ENCODE results near the gene ERC2. TPM values are rescaled to one million over a fixed set of nuclear protein-coding genes. Genes with fewer than 3 reads are reported as not detected.

ERC2 gene
- total and polyA plus RNA-seq, 9 donors = 0.52 to 2.0 (median 0.82) TPM

- H3K27me3 ChIP-seq (ENCODE audit: control insufficient read depth, insufficient read depth, low read length) = peaks cover 2% of the 10 kb centered on the region
- no peak overlapping the region for H3K4me3 ChIP-seq (ENCODE audit: low read length)
- WGBS (ENCODE audit: insufficient coverage) = no CpG with 5 or more reads among the region's 2 CpGs
- no peak overlapping the region for H3K27ac ChIP-seq (ENCODE audit: low read length)
- no peaks in the 10 kb centered on the region for H3K36me3 ChIP-seq (ENCODE audit: control insufficient read depth, insufficient read depth, low read length)
- H3K4me1 ChIP-seq (ENCODE audit: control insufficient read depth, insufficient read depth, low read length) = no peaks in the 10 kb centered on the region
- no peak for DNase-seq
- no peaks in the 10 kb centered on the region for H3K9me3 ChIP-seq (replicated peaks; ENCODE audit: control insufficient read depth, low read depth, low read length)
Measured at GRCh38 chr3:55891106-55891505, 577.2 kb downstream of the ERC2 start.

DNA sequence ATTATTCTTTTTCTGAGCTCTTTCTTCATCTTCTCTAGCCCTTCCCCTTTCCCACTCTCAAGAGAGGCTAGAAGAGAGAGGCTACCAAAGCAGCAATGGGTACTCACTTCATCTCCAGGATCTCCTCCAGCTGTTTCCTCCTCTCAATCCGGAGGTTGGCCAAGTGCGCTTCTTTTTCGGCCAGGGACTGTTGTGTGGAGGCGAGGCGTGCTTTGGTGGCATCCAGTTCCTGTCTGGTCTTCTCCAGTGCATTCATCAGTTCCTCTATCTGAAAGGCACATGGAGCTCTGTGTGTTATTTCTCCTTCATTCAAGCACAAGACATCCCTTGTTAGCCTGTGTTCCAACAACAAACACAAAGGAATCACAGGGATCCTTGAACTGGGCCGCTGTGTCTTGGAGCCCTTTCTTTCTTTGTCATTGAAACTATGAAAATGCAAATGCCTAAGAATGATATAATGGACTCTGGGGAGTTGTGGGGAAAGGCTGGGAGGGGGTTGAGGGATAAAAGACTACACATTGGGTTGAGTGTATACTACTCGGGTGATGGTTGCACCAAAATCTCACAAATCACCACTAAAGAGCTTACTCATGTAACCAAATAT lies 579.9 kb downstream of the ERC2 start:
- DNase-seq = no peak
- Histone ChIP-seq H3K27me3 (ENCODE audit: control insufficient read depth, insufficient read depth, low read length) (no peaks in the 10 kb centered on the region), H3K4me3 (ENCODE audit: low read length) (no peak overlapping the region), H3K36me3 (ENCODE audit: control insufficient read depth, insufficient read depth, low read length) (no peaks in the 10 kb centered on the region), H3K4me1 (ENCODE audit: control insufficient read depth, insufficient read depth, low read length) (no peaks in the 10 kb centered on the region), H3K9me3 (replicated peaks; ENCODE audit: control insufficient read depth, low read depth, low read length) (no peaks in the 10 kb centered on the region), H3K27ac (ENCODE audit: low read length) (no peak overlapping the region)
- no CpG with 5 or more reads among the region's 7 CpGs for WGBS (ENCODE audit: insufficient coverage)

GRCh38 chr3:55885721-55886120 lies 582.5 kb downstream of the ERC2 start:
- WGBS (ENCODE audit: insufficient coverage) = no CpG with 5 or more reads among the region's 1 CpG
- H3K4me3 ChIP-seq (ENCODE audit: low read length) = no peak overlapping the region
- H3K4me1 ChIP-seq (ENCODE audit: control insufficient read depth, insufficient read depth, low read length) = no peaks in the 10 kb centered on the region

DNA sequence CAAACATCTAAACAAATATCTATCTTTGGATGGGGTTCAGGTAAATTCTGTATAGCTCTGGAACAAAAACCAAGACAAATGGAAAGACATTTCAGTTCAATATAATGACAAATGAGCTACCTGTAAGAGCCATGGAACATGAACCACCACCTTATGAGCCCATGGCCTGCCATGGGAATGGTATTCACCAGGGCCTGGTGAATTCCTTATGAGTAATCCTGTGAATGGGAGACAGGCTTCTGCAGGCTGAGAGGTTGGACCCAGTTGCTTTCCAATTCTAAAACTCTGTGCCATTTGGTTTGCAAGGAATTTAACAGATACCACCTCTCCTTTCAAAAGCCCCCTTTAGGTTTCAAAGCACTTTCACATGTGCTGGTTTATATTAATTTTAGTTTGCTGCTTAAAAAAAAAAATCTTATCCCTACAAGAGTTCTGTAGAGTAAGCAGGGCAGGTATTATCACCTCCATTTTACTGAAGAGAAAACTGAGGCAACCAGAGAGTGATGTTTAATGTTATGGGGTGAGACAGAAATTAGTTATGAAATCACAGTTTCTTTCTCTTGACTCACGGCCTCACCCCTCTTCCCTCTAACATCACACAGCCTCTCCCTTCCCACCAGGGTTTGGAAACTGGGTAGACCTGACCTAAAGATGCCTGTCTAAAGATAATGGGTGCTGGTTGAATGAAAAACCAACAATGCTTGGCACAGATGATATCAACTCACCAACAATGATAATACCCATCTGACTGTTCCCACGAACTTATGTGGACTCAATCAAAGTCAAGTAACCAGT lies 583.6 kb downstream of the ERC2 start:
- no peak for DNase-seq
- no peaks in the 10 kb centered on the region for H3K4me1 ChIP-seq (ENCODE audit: control insufficient read depth, insufficient read depth, low read length)
- no peaks in the 10 kb centered on the region for H3K9me3 ChIP-seq (replicated peaks; ENCODE audit: control insufficient read depth, low read depth, low read length)
- WGBS (ENCODE audit: insufficient coverage) = no CpG with 5 or more reads among the region's 2 CpGs
- no peaks in the 10 kb centered on the region for H3K27me3 ChIP-seq (ENCODE audit: control insufficient read depth, insufficient read depth, low read length)
- no peaks in the 10 kb centered on the region for H3K36me3 ChIP-seq (ENCODE audit: control insufficient read depth, insufficient read depth, low read length)
- no peak overlapping the region for H3K4me3 ChIP-seq (ENCODE audit: low read length)
- no peak overlapping the region for H3K27ac ChIP-seq (ENCODE audit: low read length)

More at GRCh38 chr3:55885721-55886120, 582.5 kb downstream of the ERC2 start:
- H3K27ac ChIP-seq (ENCODE audit: low read length) = no peak overlapping the region
- H3K9me3 ChIP-seq (replicated peaks; ENCODE audit: control insufficient read depth, low read depth, low read length) = no peaks in the 10 kb centered on the region
- no peak for DNase-seq
- H3K36me3 ChIP-seq (ENCODE audit: control insufficient read depth, insufficient read depth, low read length) = no peaks in the 10 kb centered on the region
- H3K27me3 ChIP-seq (ENCODE audit: control insufficient read depth, insufficient read depth, low read length) = no peaks in the 10 kb centered on the region

GRCh38 chr3:55884066-55884465 lies 584.2 kb downstream of the ERC2 start:
- Histone ChIP-seq H3K4me1 (ENCODE audit: control insufficient read depth, insufficient read depth, low read length) (no peaks in the 10 kb centered on the region), H3K27ac (ENCODE audit: low read length) (no peak overlapping the region), H3K9me3 (replicated peaks; ENCODE audit: control insufficient read depth, low read depth, low read length) (no peaks in the 10 kb centered on the region), H3K36me3 (ENCODE audit: control insufficient read depth, insufficient read depth, low read length) (no peaks in the 10 kb centered on the region), H3K27me3 (ENCODE audit: control insufficient read depth, insufficient read depth, low read length) (no peaks in the 10 kb centered on the region), H3K4me3 (ENCODE audit: low read length) (no peak overlapping the region)
- WGBS (ENCODE audit: insufficient coverage) = no CpG with 5 or more reads among the region's 1 CpG
- DNase-seq = no peak

GRCh38 chr3:55882006-55882405 lies 586.3 kb downstream of the ERC2 start:
- no peak overlapping the region for H3K4me3 ChIP-seq (ENCODE audit: low read length)
- H3K27ac ChIP-seq (ENCODE audit: low read length) = no peak overlapping the region
- H3K36me3 ChIP-seq (ENCODE audit: control insufficient read depth, insufficient read depth, low read length) = no peaks in the 10 kb centered on the region
- 33% methylated on average over 1 of the region's 2 CpGs for WGBS (ENCODE audit: insufficient coverage)
- no peak for DNase-seq
- H3K27me3 ChIP-seq (ENCODE audit: control insufficient read depth, insufficient read depth, low read length) = no peaks in the 10 kb centered on the region
- no peaks in the 10 kb centered on the region for H3K4me1 ChIP-seq (ENCODE audit: control insufficient read depth, insufficient read depth, low read length)
- no peaks in the 10 kb centered on the region for H3K9me3 ChIP-seq (replicated peaks; ENCODE audit: control insufficient read depth, low read depth, low read length)

GRCh38 chr3:55880357-55880756 lies 587.9 kb downstream of the ERC2 start:
- Histone ChIP-seq H3K4me3 (ENCODE audit: low read length) (no peak overlapping the region), H3K27ac (ENCODE audit: low read length) (no peak overlapping the region), H3K9me3 (replicated peaks; ENCODE audit: control insufficient read depth, low read depth, low read length) (no peaks in the 10 kb centered on the region), H3K4me1 (ENCODE audit: control insufficient read depth, insufficient read depth, low read length) (no peaks in the 10 kb centered on the region), H3K36me3 (ENCODE audit: control insufficient read depth, insufficient read depth, low read length) (no peaks in the 10 kb centered on the region), H3K27me3 (ENCODE audit: control insufficient read depth, insufficient read depth, low read length) (no peaks in the 10 kb centered on the region)
- DNase-seq = no peak

DNA sequence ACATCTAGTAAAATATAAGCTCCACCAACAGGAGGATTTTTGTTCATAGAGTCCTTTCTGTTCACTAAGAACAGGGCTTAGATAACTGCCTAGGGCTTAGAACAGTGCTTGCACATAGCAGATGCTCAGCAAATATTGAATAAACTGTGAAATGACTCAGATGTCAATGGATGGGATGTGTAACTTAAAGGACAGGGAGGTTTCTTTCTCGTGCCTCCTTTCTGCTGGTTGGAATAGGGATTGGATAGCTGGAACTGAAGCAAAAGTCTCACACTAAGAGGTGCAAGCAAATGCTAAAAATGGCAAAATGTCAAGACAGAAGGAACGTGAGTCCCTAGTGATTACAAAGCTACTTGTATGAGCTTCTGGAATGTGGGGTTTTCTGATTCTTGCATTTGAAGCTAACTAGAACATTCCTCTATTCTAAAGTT lies 588.4 kb downstream of the ERC2 start:
- no peaks in the 10 kb centered on the region for H3K36me3 ChIP-seq (ENCODE audit: control insufficient read depth, insufficient read depth, low read length)

DNA sequence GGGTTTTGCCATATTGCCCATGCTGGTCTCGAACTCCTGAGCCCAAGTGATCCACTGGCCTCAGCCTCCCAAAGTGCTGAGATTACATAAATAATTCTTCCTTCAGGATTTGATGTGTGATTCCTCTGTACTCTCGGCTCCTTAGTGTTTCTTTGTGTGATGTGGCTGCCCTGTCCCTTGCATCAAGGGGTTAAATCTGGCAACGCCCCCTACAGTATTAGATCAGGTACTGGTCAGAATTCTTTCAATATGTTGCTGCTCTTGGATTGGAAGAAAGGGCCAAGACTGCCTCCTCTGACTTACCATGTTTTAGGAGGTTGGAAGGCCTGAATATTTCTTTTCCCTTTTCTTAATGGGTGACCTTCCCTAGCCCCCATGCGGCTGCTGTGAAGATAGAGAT lies 590.6 kb downstream of the ERC2 start:
- DNase-seq = no peak
- Histone ChIP-seq H3K9me3 (replicated peaks; ENCODE audit: control insufficient read depth, low read depth, low read length) (no peaks in the 10 kb centered on the region), H3K27ac (ENCODE audit: low read length) (no peak overlapping the region), H3K4me3 (ENCODE audit: low read length) (no peak overlapping the region), H3K27me3 (ENCODE audit: control insufficient read depth, insufficient read depth, low read length) (no peaks in the 10 kb centered on the region), H3K36me3 (ENCODE audit: control insufficient read depth, insufficient read depth, low read length) (no peaks in the 10 kb centered on the region), H3K4me1 (ENCODE audit: control insufficient read depth, insufficient read depth, low read length) (no peaks in the 10 kb centered on the region)
- no CpG with 5 or more reads among the region's 4 CpGs for WGBS (ENCODE audit: insufficient coverage)

More for the DNA sequence above, 588.4 kb downstream of the ERC2 start:
- DNase-seq = no peak
- Histone ChIP-seq H3K4me3 (ENCODE audit: low read length) (no peak overlapping the region), H3K27ac (ENCODE audit: low read length) (no peak overlapping the region), H3K27me3 (ENCODE audit: control insufficient read depth, insufficient read depth, low read length) (no peaks in the 10 kb centered on the region), H3K4me1 (ENCODE audit: control insufficient read depth, insufficient read depth, low read length) (no peaks in the 10 kb centered on the region), H3K9me3 (replicated peaks; ENCODE audit: control insufficient read depth, low read depth, low read length) (no peaks in the 10 kb centered on the region)
- 33% methylated on average over 1 of the region's 2 CpGs for WGBS (ENCODE audit: insufficient coverage)

DNA sequence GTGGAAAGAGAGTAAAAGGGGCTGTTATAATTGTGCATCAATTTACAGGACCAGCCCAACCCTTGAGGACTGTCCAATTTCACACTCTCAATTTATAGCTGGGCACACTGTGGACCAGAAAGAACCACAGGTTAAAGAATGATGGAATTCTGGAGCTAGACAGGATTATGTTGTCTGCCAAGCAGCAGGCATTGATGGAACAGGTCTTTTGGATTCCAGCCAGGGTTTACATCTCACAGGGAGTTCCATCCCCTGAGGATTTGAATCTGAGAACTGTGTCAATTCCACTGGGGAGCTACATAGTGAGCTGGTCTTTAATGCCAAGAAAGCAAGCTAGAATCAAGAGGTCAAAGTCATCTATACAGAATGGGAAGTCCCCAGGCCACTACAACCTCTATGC lies 591.7 kb downstream of the ERC2 start:
- Histone ChIP-seq H3K27ac (ENCODE audit: low read length) (no peak overlapping the region), H3K4me1 (ENCODE audit: control insufficient read depth, insufficient read depth, low read length) (no peaks in the 10 kb centered on the region), H3K27me3 (ENCODE audit: control insufficient read depth, insufficient read depth, low read length) (no peaks in the 10 kb centered on the region), H3K4me3 (ENCODE audit: low read length) (no peak overlapping the region), H3K36me3 (ENCODE audit: control insufficient read depth, insufficient read depth, low read length) (no peaks in the 10 kb centered on the region), H3K9me3 (replicated peaks; ENCODE audit: control insufficient read depth, low read depth, low read length) (no peaks in the 10 kb centered on the region)
- DNase-seq = no peak

Measured in muscle of leg (tissue), 11 donors.